GM19043 (cell line): ENCODE data around the gene DNAJC12.
"Not testable (repeated sequence)": the region's sequence is repeated elsewhere in the genome, so short reads cannot be mapped to it uniquely, and the experiment has no call there.

Experiments used
- ATAC-seq: cut with Tn5 transposase; IDR thresholded peaks from one replicate; pipeline ENCODE4 v1.9.1; 2021; ENCODE audit warnings: low read depth; ENCODE audit not compliant: unreplicated experiment

The DNAJC12 gene

GRCh38 chr10:67770537-67770936, 67.5 kb downstream of the DNAJC12 start:
- ATAC-seq: peak; percentile 58

GRCh38 chr10:67767244-67767643, 70.7 kb downstream of the DNAJC12 start:
- no peak for ATAC-seq

GRCh38 chr10:67764012-67764822, 73.8 kb downstream of the DNAJC12 start:
- peak; percentile 80 for ATAC-seq

- peak; percentile 17 for ATAC-seq
Observed at GRCh38 chr10:67763499-67764011, 74.4 kb downstream of the DNAJC12 start.

DNA sequence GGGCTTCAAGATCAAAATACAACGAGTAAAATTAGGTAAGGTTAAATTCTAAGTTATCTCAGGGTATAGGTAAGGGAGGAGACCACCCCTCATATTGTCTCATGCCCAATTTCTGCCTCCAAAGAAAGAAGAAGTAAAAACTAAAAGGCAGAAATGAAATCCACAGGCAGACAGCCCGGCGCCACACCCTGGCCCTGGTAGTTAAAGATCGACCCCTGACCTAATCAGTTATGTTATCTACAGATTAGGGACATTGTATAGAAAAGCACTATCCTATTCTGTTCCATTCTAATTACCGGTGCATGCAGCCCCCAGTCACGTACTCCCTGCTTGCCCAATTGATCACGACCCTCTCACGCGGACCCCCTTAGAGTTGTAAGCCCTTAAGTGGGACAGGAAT, 75.4 kb downstream of the DNAJC12 start:
- not testable (repeated sequence) for ATAC-seq

- ATAC-seq: no peak
Observed at GRCh38 chr10:67760272-67760671, 77.7 kb downstream of the DNAJC12 start.
